Activated T-cell treated with anti-CD3 and anti-CD28 coated beads for 24 hours (primary cell): ENCODE results near the gene CDK2AP2.

Experiments
- DNase-seq: peaks from one replicate; pipeline ENCODE4 v3.0.0-alpha.2; 2020; ENCODE audit warnings: low read depth

The CDK2AP2 gene

DNA sequence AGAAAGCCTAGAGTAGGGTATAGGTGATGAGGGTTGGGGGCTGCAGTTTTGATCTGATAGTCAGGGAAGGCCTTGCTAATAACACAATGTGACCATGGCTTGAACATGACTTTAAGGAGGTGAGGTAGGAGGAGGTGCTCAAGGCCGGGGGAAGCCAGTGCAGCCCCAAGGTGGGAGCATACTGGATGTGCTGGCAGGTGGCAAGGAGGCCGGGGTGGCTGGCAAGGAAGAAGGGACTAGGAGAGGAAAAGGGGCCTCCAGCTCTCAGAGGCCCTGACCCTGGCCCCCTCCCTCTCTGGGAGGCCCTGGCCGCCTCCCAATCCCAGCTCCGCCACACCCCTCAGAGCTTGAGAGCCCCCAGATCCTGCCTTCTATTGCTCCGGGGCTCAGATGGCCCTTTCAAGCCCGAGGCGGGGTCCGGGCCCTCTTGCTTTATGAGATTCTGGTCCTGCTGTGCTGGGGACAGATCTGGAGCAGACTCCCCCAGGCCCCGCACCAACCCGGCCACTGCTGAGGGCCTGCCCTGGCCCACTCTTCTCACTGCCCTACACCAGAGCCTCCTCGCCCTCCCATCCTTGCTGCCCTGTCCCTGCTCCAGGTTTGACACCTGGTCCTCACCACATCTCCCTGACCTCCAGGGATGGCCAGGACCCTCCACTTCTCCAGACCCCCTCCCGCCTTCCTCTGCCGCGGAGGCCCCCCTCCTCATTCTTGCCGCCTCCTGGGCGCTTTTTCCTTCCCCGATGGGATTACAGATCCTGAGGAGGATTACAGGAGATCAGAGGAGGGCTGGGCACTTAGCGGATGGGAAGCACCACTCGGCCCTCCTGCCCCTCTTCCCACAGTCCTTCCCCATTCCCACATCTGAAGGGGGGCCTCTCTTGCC lies 4.6 kb downstream of the CDK2AP2 start:
- no peak for DNase-seq

DNA sequence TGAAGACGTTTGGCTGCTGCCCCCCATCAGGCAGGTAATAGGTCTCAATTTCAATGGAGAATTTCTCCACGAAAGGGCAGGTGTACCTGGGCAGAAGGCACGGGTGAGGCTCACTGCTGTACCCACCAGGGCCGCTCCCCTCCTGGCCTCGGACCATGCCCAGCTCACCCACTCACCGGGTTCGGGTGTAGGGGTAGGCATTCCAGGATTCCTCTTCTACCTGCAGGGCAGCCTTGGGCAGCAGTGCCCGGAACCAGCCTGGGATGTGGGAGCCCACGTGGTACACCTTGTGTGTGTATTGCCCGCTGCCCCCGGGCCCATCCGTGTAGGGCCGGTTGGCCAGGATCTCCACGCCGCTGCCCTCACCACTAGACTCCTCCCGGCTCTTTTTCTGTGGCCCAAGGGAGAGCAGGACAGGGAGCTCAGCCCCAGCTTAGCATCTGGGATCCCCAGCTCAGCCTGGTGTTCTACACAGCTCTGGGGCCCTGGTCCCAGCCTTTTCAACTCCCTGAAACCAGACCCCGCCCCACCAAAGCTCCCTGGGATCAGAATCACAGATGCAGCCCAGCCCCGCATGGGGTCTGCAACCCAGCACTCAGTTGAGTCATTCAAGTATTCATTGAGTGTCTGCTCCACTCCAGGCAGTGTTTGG lies 5.5 kb downstream of the CDK2AP2 start:
- DNase-seq, result no peak

DNA sequence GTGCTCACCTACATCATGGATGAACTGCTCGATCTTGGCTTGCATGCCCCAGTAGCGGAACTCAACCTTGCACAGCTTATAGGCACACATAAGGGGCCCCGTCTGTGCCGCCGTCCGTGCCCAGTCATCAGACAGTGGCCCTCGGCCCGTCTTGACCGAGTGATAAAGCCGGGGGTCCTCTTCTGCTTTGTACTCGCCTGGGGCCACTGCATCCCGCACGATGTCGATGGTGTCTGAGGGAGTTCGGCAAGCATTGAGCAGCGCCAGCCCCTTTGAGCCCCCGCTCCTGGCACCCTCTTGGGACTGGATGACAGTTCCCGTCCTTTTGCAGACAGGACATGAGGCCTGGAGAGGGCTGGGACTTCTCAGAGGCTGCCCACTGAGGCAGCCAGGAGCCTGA lies 6.1 kb downstream of the CDK2AP2 start:
- no peak for DNase-seq

DNA sequence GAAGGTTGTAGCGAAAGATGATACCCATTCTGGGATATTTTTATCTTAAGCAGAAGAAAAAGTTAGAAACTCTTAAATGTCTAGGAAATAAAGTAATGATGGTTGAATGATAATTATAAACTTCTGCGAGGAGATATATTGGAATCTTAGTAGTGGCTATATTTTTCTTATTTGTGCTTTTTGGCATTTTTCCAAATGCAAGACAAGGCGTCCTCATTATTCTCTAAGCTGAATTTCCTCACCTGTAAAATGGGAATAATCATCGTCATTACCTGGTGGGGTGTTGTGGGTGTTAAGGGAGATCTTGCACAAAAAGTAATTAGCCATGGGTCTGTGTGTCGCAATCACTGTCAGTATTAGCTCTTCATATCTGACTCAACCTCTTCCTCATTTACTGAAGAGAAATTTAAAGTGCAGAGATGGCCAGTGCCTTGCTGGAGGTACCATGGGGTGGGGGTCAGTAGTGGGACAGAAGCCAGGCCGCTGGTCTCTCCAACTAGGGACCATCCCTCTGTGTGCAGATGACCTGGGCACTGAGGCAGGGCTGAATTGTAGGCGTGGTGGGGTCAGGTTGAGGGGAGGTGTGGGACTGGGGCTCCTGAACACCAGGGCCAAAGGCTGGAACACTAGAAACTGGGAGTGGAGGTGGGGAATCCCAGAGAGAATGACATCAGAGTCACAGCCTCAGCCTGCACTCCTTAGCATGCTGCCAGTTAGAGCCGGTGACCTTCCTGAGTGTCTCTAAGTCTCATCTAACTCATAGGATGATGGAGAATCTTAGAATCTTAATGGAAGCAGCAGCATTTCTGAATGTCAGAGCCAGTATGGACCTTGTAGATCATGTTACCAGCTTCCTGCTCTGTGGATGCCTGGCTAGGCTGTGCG lies 6.9 kb downstream of the CDK2AP2 start:
- DNase-seq, result no peak

DNA sequence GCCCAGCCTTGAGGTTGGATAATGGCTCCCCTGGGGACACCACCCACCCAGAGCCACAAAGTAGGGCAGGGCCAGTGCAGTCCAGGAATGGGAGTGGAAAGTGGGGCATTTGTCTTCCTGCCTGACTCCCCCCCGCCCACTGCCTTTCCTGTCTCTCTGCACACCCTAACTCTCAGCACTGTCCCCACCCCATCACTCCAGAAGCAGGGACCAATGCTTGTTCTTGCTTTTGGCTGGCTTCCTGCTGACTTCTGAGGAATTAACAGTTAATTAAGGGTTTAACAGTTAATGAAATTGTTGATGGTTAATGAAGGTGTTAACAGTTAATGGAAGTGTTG lies 7.5 kb downstream of the CDK2AP2 start:
- no peak for DNase-seq

DNA sequence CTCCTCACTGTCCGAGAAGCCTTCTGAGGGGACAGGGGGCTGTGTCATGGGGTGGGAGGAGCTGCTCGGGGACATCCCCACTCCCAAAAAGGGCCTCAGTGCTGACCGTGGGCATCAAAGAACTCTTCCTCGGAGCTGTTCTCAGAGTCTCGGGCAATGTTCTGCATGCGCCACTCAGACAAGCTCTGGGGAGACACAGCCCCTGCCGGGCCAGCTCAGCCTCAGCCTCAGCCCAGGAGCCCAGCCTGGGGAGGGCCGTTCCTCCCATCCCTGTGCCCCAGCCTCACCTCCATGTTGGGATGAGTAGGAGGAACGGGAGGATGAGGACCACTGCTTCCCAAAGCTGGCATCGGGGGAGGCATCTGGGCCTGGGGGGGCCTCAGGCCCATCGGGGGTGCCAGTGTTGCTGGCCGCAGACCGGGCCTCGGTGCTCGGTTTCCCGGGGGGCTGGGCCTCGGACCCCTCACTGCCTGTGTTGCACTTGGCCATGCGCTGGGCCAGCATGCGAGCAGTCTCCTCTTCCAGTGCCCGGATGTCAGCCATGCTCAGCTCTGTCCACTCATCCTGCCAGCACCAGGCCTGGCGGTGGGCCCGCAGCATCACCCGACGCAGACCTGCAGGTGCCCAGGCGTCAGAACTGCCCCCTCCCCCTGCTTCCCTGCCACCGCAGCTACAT lies 8.0 kb downstream of the CDK2AP2 start:
- no peak for DNase-seq

DNA sequence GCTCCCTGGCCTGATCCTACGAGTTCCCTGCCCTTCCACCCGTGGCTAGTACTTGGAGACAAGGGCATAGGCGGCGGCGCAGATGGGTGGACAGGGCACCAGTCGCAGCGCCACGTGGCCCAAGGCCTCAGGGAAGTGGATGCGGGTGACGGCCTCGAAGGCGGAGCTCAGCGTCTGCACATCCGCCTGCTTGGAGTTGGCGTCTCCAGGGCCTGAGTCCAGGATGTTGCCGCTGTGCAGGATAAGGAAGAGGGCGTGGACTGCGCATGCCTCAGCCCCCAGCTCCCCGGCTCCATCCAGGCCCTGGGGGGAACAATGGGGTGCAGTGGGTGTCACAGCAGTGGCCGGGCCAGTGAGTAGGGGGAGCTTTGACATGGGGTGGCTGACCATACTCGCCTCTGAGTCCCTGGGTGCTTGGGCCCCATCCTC lies 9.4 kb downstream of the CDK2AP2 start:
- no peak for DNase-seq

DNA sequence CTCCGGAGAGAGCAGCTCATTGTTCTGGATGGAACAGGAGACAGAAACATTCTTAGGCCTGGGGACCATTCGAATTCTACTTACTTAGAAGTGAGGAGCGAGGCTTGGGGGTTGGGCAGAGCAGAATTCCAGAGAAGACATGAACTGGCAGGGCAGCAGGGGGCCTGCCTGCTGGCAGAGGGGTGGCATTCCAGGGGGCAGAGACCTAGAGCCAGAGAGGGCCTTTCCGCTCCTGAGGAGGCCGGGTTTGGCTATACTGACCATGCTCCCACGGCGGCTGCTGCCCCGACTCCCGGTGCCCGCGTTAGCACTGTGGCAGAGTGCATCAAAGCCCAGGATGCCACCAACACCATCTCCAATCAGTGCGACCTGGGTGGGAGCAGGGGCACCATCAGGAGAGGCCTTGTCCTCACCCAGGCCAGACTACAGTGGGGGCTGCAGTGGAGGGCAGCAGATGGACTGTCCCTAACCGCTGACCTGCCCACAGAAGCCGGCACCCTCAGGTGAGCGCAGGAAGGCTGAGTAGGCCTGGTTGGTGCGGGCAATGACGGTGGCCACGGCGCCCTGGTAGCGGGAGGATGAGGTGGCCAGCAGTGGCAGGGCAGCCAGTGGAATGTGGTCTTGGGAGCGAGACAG lies 10.2 kb downstream of the CDK2AP2 start:
- no peak for DNase-seq

DNA sequence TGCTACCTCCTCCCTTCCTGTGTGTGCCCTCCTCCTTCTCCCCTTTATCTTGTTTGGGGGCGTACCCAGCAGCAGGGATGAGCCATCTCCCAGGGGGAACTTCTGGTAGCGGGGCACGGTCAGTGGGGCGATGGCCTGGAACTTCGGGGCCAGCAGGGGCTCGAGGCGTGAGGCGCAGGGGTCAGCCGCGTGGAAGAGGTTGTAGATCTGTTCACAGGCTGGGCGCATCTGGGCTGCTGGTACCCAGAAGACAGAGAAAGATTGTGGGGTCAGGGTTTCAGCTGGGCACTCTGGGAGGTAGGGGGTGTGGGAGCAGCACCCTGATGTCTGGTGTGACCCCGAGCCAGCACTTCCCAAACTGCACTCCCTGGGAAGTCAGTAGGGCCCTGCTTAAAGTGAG lies 11.8 kb downstream of the CDK2AP2 start:
- DNase-seq, result no peak

DNA sequence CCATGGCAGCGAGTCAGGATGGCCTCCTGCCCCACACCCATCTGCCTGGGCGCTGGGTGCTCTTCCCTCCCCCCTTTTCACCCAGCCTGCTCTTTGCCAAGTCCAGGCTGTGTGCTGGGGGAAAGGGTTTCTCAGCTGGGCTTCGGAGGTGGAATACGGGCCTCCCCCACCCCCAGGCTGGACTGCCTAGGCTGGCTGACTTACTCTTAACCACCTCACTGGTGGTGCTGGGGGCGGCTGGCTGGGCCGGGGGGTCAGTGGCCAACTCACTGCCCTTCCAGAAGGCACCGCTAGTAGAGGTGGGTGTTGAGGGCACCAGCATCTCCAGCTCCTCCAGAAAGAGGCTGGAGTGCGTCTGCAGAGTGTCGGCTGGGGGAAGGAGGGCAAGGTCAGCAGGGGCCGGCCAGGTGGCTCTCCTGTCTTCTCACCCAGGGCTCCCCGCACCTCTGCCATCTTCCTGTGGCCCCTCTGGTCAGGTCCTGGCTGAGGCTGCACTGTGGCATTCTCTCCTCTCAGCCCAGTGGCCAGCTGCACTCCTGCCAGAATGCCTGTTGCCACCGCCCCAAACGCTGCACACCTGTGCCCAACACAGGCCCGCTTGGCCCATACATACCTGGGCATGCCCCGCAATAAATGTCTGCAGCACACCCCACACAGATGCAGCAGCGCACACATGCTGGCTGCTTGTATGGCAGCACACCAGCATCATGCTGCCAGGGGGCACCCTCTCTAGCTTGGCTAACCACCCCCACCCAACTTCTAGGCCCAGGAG lies 12.5 kb downstream of the CDK2AP2 start:
- DNase-seq, result no peak

DNA sequence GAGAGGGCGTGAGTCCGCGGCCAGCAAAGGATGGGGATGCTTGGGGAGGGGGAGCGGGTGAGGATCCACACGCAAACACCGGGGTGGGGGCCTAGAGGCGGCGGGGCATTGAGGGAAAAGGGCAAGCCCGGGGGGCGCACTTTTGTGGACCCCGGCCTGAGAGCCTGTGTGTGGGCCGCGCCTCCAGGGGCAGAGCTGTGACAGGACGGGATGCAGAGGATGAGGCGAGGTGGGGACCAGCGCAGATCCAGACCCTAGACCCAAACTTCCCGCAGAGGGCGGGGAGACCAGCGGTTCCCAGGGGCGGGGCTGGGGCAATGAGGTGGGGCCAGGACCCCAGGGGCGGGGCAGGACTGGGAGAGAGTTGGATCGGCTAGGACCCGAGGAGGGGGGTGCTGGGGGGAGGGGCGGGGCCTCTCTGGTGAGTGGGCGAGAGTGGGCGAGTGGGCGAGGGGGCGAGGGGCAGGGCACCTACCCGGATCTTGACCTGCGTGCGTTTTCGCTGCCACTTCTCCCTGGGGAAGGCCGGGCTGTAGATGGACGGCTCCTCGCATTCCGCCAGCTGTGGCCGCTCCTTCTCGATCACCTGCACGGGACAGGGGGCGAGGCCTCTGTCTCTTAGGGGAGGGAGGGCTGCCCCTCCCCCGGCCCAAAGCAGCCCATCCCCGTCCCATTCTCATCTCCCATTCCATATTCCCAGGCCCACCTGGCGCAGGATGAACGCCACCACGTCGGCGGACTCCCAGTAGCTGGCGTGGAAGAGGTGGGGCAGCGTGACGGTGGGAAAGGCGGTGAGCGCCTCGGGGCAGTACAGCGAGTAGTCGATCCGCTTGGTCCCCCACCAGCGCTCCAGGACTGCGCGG lies 13.4 kb downstream of the CDK2AP2 start:
- DNase-seq, result no peak

DNA sequence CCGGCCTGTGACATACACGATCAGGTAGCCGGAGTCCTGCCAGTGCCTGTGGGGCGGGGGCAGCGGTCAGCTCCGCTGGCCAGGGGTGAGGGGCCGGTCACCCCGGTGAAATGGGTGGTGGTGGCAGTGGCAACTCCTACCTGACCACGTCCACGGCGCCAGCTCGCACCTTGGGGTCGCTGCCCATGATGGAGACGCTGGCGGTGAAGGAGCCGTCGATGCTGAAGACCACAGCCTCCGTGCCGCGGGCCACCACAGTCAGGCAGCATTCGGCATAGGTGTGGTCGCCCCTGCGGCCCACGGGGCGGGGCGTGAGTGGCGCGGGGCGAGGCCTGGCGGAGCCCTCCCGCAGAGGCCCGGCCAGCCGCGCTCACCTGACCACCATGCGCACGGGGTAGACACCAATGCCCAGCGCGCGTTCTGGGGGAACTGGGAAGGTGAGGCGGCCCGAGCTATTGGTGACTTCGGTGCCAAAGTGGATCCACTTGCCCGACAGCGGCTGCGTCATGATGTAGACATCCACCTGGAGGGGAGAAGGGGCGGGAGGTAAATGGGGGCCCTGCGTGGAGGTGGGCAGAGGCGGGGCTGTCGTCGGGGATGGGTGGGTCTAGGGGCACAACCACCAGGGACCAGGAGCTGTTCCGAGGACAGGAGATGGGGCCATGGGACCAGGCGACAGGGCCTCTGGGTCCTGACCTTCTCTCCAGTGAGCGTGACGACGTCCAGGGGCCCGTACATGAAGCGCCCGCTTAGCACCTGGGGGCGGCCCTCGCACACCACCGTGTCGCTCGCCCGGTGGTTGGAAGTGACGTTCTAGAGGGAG lies 14.2 kb downstream of the CDK2AP2 start:
- no peak for DNase-seq

DNA sequence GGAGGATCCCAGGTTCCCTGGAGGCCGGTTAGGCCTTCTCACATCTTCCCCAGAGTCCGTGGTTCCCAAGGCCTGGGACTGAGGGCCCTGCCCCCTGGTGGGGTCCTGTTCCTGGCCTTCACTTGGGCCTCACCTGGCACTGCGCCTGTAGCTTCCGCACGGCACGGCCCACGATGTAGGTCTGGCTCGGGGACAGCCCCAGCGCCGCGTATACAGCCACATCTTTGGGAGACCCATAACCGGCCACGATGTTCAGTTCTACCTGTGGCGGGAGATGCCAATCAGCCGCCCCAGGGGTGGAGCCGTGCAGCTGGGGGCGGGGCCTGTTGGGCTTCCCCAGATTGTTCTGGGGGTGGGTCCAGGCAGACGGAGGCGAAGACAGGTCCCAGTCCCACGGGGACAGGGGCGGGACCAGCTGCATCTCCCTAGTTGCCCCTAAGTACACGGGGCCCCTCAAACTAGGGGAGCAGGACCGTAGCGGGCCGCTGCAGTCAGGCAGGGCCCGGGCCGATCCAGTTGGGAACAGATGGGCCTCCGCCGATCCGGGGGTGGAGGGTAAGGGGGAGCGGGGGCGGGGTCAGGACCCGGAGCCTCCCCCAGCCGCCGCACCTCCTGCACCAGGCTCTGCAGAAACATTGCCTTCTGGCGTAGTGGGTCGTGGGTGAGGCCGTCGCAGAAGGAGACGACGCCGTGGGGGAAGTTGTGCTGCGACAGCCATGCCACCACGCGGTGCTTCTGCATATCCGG lies 15.0 kb downstream of the CDK2AP2 start:
- DNase-seq, result peak; percentile 20

DNA sequence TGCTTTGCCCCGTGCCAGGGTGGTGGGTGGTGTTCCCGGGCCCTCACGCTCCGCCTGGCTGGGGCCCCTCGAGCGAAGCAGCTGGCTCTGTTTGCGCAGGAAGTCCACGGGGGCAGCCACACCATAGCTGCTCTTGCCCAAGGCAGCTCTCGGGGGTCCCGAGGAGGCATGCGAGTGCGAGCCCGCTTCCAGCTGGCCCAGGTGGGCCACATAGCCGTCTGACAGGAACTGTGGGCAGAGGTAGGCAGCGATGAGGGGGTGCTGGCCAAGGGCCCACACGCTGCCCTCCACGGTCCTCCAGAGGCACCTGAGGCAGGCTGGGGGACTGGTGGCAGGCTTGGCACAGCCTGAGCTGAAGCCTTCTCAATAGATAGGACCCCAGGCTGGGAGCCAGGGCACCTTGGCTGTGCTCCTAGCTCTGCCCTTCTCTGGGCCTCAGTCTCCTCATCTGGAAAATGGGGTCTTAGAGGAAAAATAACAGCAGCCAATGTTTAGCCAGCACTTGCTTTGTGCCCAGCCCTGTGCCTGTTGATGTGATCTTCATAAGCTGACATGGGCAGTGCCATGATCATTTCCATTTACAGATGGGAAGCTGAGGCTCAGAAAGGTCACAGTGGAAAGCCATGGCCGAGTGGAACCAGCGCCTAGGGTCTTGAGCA lies 15.8 kb downstream of the CDK2AP2 start:
- DNase-seq, result no peak

DNA sequence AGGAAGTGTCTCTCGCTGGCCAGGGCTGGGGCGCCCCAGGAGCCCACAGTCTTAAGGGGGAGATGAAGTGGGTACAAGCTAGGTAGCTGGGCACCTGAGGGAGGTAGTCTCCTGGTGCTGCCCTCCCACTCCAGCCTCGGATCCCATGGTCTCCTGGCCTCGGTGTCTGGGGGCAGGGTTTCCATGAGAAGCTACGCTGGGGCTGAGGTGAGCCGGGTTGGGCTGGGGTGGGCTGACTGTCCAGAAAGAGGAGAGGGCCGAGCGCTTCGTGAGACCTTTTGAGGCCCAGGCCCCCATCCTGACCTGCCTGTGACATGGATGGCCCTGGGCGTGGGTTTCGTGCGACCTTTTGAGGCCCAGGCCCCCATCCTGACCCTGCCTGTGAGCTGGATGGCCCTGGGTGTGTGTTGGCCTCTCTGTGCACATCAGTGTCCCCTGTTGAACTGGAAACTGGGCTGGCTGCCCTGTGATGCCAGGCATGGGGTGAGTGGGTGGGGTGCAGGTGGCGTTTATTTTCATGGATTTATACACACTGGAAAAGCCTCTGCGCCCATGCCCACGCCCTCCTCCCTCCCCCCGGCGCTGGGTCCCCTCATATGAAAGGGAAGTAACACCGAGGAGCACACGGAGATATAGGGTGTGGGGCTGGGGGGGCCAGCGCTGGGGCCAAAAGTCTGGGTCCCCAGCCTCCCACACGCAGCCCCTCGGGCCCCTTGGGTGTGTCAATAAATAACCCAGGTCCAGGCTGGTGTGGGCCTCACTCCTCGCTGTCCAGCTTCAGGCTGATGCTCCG lies 16.5 kb downstream of the CDK2AP2 start:
- no peak for DNase-seq

DNA sequence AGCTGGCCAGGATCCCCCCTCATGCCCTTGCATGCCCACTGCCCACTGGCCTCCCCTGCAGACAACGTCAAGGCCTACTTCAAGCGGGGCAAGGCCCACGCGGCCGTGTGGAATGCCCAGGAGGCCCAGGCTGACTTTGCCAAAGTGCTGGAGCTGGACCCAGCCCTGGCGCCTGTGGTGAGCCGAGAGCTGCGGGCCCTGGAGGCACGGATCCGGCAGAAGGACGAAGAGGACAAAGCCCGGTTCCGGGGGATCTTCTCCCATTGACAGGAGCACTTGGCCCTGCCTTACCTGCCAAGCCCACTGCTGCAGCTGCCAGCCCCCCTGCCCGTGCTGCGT lies 17.3 kb downstream of the CDK2AP2 start:
- no peak for DNase-seq
